Skeletal muscle tissue (tissue), 4 donors: ENCODE data around the gene ANKRD23. TPM values are rescaled to one million over a fixed set of nuclear protein-coding genes. Genes with fewer than 3 reads are reported as not detected.

Experiments used
- H3K27ac ChIP-seq: one replicate; pipeline ENCODE4 v1.7.0; 2013; ENCODE audit warnings: mild to moderate bottlenecking, low read depth, low read length, inconsistent platforms
- H3K27me3 ChIP-seq, 3 donors: one replicate each; pipeline ENCODE4 v1.7.0; 2013; ENCODE audit warnings: low read length in 3 of 3; ENCODE audit not compliant: control insufficient read depth in 3 of 3, insufficient read depth in 3 of 3
- H3K36me3 ChIP-seq, 3 donors: one replicate each; pipeline ENCODE4 v1.7.0; 2013; ENCODE audit warnings: low read length in 3 of 3; ENCODE audit not compliant: control insufficient read depth in 3 of 3, insufficient read depth in 3 of 3
- H3K4me1 ChIP-seq, 3 donors: one replicate each; pipeline ENCODE4 v1.7.0; 2013; ENCODE audit warnings: low read length in 3 of 3, mild to moderate bottlenecking in 3 of 3; ENCODE audit not compliant: control insufficient read depth in 3 of 3, insufficient read depth in 3 of 3
- H3K4me3 ChIP-seq, 3 donors: one replicate each; pipeline ENCODE4 v1.7.0; 2013; ENCODE audit warnings: low read length in 3 of 3
- H3K9ac ChIP-seq, 3 donors: one replicate each; pipeline ENCODE4 v1.7.0; 2013; ENCODE audit warnings: low read length in 3 of 3, mild to moderate bottlenecking in 3 of 3, moderate library complexity in 2 of 3, low read depth in 1 of 3
- H3K9me3 ChIP-seq, 3 donors: one replicate each; pipeline ENCODE4 v1.7.0; 2013; ENCODE audit warnings: low read length in 3 of 3; ENCODE audit not compliant: control insufficient read depth in 3 of 3
- total RNA-seq: library from RNA; depleted of rRNA; stranded (reverse); fragments of >200 nt; gene quantifications from one replicate; pipeline ENCODE4 v1.2.3, GENCODE V29; 2014
- donor health status: Osteomylitis.

Gene ANKRD23
- total RNA-seq, 1 donor from 2014 or later: 5.2 TPM

DNA sequence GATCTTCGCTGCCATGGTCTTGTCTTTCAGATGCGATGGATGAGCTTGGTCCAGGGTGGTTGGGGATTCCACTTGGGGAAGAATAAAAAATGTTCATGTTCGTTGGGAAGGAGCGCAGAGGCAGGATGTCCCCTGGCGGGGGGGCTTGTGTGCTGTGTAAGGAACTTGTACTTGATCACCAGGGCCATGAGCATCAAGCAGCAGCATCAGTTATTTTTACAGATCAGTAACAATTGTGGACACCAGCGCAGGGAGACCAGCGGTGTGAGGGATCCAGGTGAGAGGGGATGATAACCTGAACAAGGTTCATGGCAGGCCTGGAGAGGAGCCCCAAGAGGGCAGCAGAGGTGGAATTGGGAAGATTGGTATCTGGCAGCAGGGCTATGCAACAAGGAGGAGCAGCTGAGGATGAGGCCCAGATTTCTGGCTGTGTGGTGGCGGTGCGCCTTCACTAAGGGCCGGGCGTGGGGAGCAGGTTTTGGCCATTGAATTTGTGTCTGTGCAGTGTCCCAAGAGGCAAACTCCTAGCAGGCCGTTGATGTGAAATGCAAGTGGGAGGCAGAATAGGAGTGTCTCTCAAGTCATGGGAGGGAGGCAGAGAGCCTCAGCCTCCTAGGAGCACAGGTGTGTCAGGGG is 23.8 kb downstream of the ANKRD23 start:
- H3K9me3 ChIP-seq: no peaks in the 10 kb centered on the region
- H3K4me1 ChIP-seq: peaks cover 64 to 79% (median 66%) of the 10 kb centered on the region in 3 donors
- H3K27ac ChIP-seq: no peak overlapping the region
- H3K27me3 ChIP-seq: no peaks in the 10 kb centered on the region
- H3K9ac ChIP-seq: peak overlapping the region in 1 of 3 donors; percentile 54
- H3K4me3 ChIP-seq: no peak overlapping the region
- peaks cover 17 to 20% (median 18%) of the 10 kb centered on the region in 3 donors for H3K36me3 ChIP-seq

DNA sequence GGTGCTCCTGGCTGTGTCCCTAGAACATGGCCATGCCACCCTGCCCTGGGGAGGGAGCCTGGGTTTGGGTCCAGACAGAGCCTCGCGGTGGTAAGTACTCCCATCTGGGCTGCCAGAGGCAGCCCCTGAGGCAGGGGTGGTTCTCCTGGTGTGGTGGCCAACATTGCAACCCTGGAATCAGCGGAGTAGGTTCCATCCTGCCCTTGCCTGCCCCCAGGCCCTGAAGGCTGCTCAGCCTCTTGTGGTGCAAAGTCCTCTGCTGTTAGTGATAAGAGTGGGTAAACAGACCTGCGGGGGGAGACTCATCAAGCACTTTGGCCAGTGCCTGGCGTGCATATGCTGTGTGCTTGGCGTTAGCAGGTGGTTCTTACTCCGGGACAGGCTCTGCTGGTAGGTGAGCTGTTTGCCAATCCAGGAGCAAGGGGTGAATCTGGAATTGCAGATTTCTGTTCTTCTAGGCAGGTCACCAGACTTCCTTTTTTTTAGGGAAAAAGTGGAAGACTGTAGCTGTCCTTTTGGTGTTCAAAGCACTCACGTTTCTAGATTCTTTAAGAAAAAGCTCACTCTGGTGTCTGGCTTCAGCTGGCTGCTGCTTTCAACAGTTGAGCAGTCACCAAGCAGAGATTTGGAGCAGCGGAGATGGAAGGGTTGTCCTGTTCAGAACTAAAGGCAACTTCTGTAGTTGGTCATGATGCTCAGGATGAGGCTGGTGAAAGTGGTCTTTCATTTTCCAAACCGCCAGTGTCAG is 24.5 kb downstream of the ANKRD23 start:
- H3K27me3 ChIP-seq: no peaks in the 10 kb centered on the region
- peaks cover 12 to 19% (median 16%) of the 10 kb centered on the region in 3 donors for H3K36me3 ChIP-seq
- H3K9me3 ChIP-seq: no peaks in the 10 kb centered on the region
- H3K27ac ChIP-seq: no peak overlapping the region
- H3K4me3 ChIP-seq: no peak overlapping the region
- H3K4me1 ChIP-seq: peaks cover 65 to 76% (median 67%) of the 10 kb centered on the region in 3 donors
- peak overlapping the region in 2 of 3 donors; percentile 0 to 54 for H3K9ac ChIP-seq

DNA sequence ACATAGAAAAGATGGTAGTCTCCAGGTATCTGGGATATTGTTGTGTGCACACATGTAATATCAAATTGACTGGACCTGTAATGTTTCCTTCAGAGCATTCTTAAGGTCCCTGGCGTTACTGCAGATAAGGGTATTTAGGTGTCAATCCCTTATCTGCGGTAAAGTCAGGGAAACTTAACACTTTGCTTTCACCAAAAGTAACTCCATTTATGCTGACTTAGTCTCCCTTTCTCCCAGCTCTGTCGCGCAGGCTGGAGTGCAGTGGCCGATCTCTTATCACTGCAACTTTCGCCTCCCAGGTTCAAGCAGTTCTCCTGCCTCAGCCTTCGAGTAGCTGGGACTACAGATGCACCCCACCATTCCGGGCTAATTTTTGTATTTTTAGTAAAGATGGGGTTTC is 25.9 kb downstream of the ANKRD23 start:
- Histone ChIP-seq H3K27me3 (no peaks in the 10 kb centered on the region), H3K4me3 (peak overlapping the region in 2 of 3 donors; percentile 82 to 87), H3K9ac (peak overlapping the region in 2 of 3 donors; percentile 61 to 89), H3K27ac (no peak overlapping the region), H3K4me1 (peaks cover 56 to 63% (median 58%) of the 10 kb centered on the region in 3 donors), H3K9me3 (no peaks in the 10 kb centered on the region), H3K36me3 (peaks cover 6 to 12% (median 11%) of the 10 kb centered on the region in 3 donors)

DNA sequence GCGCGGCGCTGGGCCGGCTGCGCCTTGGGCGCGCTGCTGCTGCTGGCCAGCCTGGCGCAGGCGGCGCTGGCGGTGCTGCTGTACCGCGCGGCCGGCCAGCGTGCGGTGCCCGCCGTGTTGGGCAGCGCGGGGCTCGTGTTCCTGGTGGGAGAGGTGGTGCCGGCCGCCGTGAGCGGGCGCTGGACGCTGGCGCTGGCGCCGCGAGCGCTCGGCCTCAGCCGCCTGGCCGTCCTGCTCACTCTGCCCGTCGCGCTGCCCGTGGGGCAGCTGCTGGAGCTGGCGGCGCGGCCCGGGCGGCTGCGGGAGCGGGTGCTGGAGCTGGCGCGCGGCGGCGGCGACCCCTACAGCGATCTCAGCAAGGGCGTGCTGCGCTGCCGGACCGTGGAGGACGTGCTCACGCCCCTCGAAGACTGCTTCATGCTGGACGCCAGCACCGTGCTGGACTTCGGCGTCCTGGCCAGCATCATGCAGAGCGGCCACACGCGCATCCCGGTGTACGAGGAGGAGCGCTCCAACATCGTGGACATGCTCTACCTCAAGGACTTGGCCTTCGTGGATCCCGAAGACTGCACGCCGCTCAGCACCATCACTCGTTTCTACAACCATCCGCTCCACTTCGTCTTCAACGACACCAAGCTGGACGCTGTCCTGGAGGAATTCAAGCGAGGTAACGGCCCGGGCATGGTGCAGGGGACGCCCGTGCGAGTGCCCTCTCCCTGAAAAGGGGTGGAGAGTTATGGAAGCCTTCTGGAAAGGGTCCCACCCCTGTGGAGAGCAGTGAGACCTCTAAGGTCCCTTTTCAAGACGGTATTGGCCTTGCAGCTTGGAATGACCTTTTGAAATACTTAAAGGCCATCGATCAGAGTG is 26.8 kb downstream of the ANKRD23 start:
- Histone ChIP-seq H3K9me3 (no peaks in the 10 kb centered on the region), H3K9ac (peak overlapping the region; percentile 57 to 89 (median 70)), H3K36me3 (peaks cover 10 to 14% (median 11%) of the 10 kb centered on the region in 3 donors), H3K4me3 (peak overlapping the region; percentile 82 to 88 (median 87)), H3K27me3 (no peaks in the 10 kb centered on the region), H3K4me1 (peaks cover 55 to 61% (median 56%) of the 10 kb centered on the region in 3 donors), H3K27ac (no peak overlapping the region)

DNA sequence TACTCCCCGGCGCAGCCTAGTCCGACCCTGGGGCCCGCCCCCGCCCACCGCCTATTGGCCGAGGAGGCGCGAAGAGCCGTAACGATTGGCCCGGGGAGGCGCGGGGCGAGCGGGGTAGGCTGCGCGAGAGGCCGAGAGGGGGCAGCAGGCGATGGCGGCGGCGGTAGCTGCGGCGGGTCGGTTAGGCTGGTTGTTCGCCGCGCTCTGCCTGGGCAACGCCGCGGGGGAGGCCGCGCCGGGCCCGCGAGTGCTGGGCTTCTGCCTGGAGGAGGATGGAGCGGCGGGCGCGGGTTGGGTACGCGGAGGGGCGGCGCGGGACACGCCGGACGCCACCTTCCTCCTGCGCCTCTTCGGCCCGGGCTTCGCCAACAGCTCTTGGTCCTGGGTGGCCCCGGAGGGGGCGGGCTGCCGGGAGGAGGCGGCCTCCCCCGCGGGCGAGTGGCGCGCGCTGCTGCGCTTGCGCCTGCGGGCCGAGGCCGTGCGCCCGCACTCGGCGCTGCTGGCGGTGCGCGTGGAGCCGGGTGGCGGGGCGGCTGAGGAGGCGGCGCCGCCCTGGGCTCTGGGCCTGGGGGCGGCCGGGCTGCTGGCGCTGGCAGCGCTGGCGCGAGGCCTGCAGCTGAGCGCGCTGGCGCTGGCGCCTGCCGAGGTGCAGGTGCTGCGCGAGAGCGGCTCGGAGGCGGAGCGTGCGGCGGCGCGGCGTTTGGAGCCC is 27.5 kb downstream of the ANKRD23 start, which contains the start of gene CNNM3:
TSS of gene CNNM3 (plus strand) at position 142 of the 709 bp plus-strand sequence. CDS start at position 152, 10 bp downstream.
- Histone ChIP-seq H3K4me3 (peak within 1 kb of the TSS; percentile 83 to 88 (median 87)), H3K4me1 (peaks cover 55 to 64% (median 60%) of the 10 kb centered on the region in 3 donors), H3K9ac (peak within 1 kb of the TSS; percentile 80 to 90 (median 90)), H3K36me3 (peaks cover 10 to 16% (median 11%) of the 10 kb centered on the region in 3 donors), H3K27me3 (no peaks in the 10 kb centered on the region), H3K27ac (peak within 1 kb of the TSS; percentile 86), H3K9me3 (no peaks in the 10 kb centered on the region)

DNA sequence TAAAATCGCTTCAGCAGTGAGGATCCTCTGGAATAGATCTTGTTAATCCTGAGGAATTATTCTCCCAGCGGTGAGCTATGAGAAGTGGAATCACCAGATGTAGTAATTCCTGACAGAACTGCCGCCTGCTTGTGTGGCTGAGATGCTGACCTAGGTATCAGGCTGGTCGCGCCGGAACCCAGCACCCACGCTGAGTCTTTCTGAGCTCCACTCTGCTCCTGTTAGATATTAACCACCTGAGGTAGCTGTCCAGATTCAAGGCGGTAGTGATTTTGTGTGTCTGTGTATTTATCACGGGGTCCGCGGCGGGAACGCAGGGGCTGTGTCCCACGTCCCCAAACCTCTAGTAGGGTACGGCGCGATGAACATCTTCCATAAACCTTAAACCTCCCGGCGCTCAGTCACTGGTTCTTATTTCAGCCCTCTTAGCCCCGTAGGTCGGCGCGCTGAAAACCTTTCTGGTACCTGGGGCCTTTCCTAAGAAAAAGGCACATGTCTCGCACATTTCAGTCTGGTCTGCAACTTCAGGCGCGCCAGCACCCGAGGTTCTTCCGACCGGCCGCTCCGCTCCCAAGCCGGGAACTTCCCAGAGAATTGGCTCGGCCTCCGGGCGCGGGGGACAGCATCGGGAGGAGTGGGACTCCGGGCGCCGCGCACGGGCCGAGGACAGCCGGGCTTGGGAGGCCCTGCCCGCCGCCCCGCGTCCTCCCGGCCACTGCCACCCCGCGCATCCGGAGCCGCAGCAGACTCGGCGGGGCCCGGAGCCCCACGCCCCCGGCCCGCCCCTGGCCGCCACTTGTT is 28.3 kb downstream of the ANKRD23 start:
- Histone ChIP-seq H3K9me3 (no peaks in the 10 kb centered on the region), H3K9ac (peak overlapping the region; percentile 80 to 90 (median 90)), H3K27me3 (no peaks in the 10 kb centered on the region), H3K4me1 (peaks cover 48 to 62% (median 60%) of the 10 kb centered on the region in 3 donors), H3K27ac (peak overlapping the region; percentile 86), H3K36me3 (peaks cover 15 to 22% (median 18%) of the 10 kb centered on the region in 3 donors), H3K4me3 (peak overlapping the region; percentile 83 to 87 (median 84))

DNA sequence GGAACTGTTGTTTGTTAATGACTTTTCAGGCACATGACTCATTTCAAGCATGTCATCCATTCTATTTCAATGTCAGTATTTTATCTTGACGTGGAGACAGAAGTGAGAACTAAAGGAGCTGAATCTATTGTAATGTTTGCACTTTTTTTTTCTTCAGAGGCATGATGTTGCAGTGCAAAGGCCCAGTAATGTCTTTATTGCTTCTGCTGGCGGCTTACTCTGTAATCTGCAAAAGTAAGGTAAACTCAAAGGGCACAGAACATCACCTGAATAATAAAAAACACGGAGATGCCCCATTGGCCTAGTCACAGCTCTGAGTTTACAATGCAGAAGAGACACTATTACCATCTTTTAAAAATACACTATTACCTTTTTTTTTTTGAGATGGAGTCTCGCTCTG is 30.2 kb downstream of the ANKRD23 start:
- Histone ChIP-seq H3K27me3 (no peaks in the 10 kb centered on the region), H3K4me3 (no peak overlapping the region), H3K27ac (no peak overlapping the region), H3K9me3 (no peaks in the 10 kb centered on the region), H3K4me1 (peaks cover 30 to 44% (median 42%) of the 10 kb centered on the region in 3 donors), H3K9ac (no peak overlapping the region), H3K36me3 (peaks cover 26 to 33% (median 31%) of the 10 kb centered on the region in 3 donors)

DNA sequence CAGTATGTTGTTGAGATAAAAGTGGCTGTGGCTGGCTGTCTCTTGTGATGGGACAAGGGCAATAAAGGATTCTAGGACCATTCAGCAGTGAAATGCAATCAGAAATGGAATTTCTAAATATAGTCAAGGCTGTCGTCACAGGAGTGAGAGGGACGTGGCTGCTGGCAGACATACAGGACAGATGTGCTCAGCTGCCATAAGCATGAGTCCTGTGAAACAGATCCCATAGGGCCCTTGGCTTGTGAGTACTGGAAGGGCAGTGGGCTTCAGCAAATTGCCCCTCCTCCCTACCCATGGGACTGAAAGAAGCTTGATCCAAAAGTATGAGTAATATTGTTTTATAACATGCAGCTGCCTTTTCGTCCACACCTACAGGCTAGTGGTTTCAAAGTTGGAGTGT is 31.9 kb downstream of the ANKRD23 start:
- Histone ChIP-seq H3K27me3 (no peaks in the 10 kb centered on the region), H3K27ac (peak overlapping the region; percentile 59), H3K4me3 (no peak overlapping the region), H3K36me3 (peaks cover 24 to 34% (median 32%) of the 10 kb centered on the region in 3 donors), H3K9ac (peak overlapping the region in 1 of 3 donors; percentile 50), H3K4me1 (peaks cover 15 to 28% (median 27%) of the 10 kb centered on the region in 3 donors), H3K9me3 (no peaks in the 10 kb centered on the region)
